ENCODE results near the gene ZNF451. TPM values are rescaled to one million over a fixed set of nuclear protein-coding genes. Genes with fewer than 3 reads are reported as not detected.

The ZNF451 gene
- polyA plus RNA-seq, 1 donor from 2014 or later = 60.2 TPM

DNA sequence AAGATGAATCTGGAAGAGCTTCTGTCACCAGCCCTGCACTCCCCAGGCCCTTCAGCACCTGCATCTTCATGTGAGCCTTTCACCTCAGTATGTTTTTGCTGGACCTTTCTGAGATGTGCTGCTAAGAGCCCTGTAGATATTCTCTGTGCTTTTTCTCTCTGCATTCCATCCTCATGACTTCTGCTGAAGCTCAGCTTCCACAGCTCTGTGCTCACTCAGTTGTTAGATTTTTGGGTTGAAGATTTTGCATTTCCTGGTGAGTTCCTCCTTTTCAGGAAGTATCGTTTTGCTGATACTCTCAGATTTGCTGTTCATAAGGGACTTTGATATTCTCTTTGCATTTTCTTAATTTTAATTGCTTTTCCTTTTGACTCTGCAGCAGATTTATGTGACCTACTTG lies 25.2 kb upstream of the ZNF451 start:
- no peak for TF ChIP-seq RAD21 (conservative IDR thresholded peaks at IDR 0.05)
- TF ChIP-seq POLR2AphosphoS5 (IDR thresholded peaks at IDR 0.05) = no peak
- TF ChIP-seq, protein P1, sequence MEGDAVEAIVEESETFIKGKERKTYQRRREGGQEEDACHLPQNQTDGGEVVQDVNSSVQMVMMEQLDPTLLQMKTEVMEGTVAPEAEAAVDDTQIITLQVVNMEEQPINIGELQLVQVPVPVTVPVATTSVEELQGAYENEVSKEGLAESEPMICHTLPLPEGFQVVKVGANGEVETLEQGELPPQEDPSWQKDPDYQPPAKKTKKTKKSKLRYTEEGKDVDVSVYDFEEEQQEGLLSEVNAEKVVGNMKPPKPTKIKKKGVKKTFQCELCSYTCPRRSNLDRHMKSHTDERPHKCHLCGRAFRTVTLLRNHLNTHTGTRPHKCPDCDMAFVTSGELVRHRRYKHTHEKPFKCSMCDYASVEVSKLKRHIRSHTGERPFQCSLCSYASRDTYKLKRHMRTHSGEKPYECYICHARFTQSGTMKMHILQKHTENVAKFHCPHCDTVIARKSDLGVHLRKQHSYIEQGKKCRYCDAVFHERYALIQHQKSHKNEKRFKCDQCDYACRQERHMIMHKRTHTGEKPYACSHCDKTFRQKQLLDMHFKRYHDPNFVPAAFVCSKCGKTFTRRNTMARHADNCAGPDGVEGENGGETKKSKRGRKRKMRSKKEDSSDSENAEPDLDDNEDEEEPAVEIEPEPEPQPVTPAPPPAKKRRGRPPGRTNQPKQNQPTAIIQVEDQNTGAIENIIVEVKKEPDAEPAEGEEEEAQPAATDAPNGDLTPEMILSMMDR (IDR thresholded peaks at IDR 0.05; ENCODE audit: poor library complexity, severe bottlenecking) = no peak
- no peak for TF ChIP-seq REST (IDR thresholded peaks at IDR 0.05; ENCODE audit: borderline replicate concordance)
- H3K36me3 ChIP-seq (ENCODE audit: insufficient read depth, low read length) = no peaks in the 10 kb centered on the region
- no peaks in the 10 kb centered on the region for H3K9me2 ChIP-seq (ENCODE audit: insufficient read depth, low read length)
- H4K20me1 ChIP-seq (ENCODE audit: insufficient read depth) = no peaks in the 10 kb centered on the region
- no peak overlapping the region for H3K9ac ChIP-seq (ENCODE audit: low read length)
- H3K9me3 ChIP-seq (ENCODE audit: low read length) = no peaks in the 10 kb centered on the region
- no peak overlapping the region for H3K4me3 ChIP-seq (ENCODE audit: low read length)
- H3K4me2 ChIP-seq (ENCODE audit: low read length) = no peak overlapping the region
- H2AFZ ChIP-seq (ENCODE audit: low read depth, low read length) = no peak overlapping the region
- H3K27ac ChIP-seq (ENCODE audit: low read length) = no peak overlapping the region
- H3K27me3 ChIP-seq (ENCODE audit: insufficient read depth, low read depth, low read length) = no peaks in the 10 kb centered on the region
- H3K79me2 ChIP-seq (replicated peaks; ENCODE audit: insufficient read depth, low read length) = no peaks in the 10 kb centered on the region
- H3F3A ChIP-seq (ENCODE audit: insufficient read depth, low read length, poor library complexity, severe bottlenecking) = no peaks in the 10 kb centered on the region

DNA sequence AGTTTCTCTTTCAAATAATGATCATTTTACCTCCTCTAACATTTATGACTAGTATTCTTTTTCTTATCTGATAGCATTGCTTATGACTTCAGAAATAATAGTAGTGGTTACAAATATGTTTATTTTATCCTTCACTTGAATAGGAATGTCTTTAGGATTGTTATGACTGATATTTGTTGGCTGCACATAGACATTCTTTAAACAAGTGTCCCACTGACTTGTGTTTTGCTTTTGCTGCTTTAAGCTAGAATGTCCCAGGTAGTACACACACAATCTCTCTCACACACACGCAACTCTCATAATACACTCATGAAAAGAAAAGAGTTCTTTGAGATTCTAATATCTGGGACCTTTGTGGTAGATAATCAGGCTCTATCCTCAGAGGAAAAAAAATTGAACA lies 21.9 kb upstream of the ZNF451 start:
- no peak overlapping the region for H3K9ac ChIP-seq (ENCODE audit: low read length)
- H3F3A ChIP-seq (ENCODE audit: insufficient read depth, low read length, poor library complexity, severe bottlenecking) = no peaks in the 10 kb centered on the region
- no peak overlapping the region for H3K27ac ChIP-seq (ENCODE audit: low read length)
- no peaks in the 10 kb centered on the region for H3K9me3 ChIP-seq (ENCODE audit: low read length)
- no peaks in the 10 kb centered on the region for H3K79me2 ChIP-seq (replicated peaks; ENCODE audit: insufficient read depth, low read length)
- H3K4me3 ChIP-seq (ENCODE audit: low read length) = no peak overlapping the region
- H3K9me2 ChIP-seq (ENCODE audit: insufficient read depth, low read length) = no peaks in the 10 kb centered on the region
- no peaks in the 10 kb centered on the region for H3K27me3 ChIP-seq (ENCODE audit: insufficient read depth, low read depth, low read length)
- H4K20me1 ChIP-seq (ENCODE audit: insufficient read depth) = no peaks in the 10 kb centered on the region
- no peaks in the 10 kb centered on the region for H3K36me3 ChIP-seq (ENCODE audit: insufficient read depth, low read length)
- H2AFZ ChIP-seq (ENCODE audit: low read depth, low read length) = no peak overlapping the region
- TF ChIP-seq, protein P1 (IDR thresholded peaks at IDR 0.05; ENCODE audit: poor library complexity, severe bottlenecking) = no peak
- no peak for TF ChIP-seq SMC3 (conservative IDR thresholded peaks at IDR 0.05; ENCODE audit: poor library complexity)
- no peak for TF ChIP-seq TAF1 (IDR thresholded peaks at IDR 0.05; ENCODE audit: low read depth)
- no peak for TF ChIP-seq EP300 (conservative IDR thresholded peaks at IDR 0.05; ENCODE audit: poor library complexity, severe bottlenecking)
- no peak for TF ChIP-seq REST (IDR thresholded peaks at IDR 0.05; ENCODE audit: borderline replicate concordance)
- TF ChIP-seq MXI1 (conservative IDR thresholded peaks at IDR 0.05; ENCODE audit: poor library complexity, severe bottlenecking) = no peak
- TF ChIP-seq EZH2 (IDR thresholded peaks at IDR 0.05; ENCODE audit: borderline replicate concordance, insufficient read depth, low read length, poor library complexity, severe bottlenecking) = no peak
- H3K4me2 ChIP-seq (ENCODE audit: low read length) = no peak overlapping the region

Data from neural cell (in vitro differentiated cells).